NCI-H524 treated with DMSO at 0.1 percent for 48 hours (cell line): ENCODE data around the gene SECISBP2.
"Not testable (repeated sequence)": the region's sequence is repeated elsewhere in the genome, so short reads cannot be mapped to it uniquely, and the experiment has no call there.

ENCODE experiments used
- DNase-seq: peaks from one replicate; lab custom pipeline; 2025; lab: John Stamatoyannopoulos, UW

The SECISBP2 gene

GRCh38 chr9:89364666-89365531, 46.6 kb downstream of the SECISBP2 start:
- no peak for DNase-seq

GRCh38 chr9:89365532-89365912, 47.2 kb downstream of the SECISBP2 start:
- no peak for DNase-seq

- DNase-seq, result no peak
Measured at GRCh38 chr9:89366711-89367110, 48.4 kb downstream of the SECISBP2 start.

GRCh38 chr9:89367281-89367680, 49.0 kb downstream of the SECISBP2 start:
- DNase-seq, result no peak

GRCh38 chr9:89367726-89368437, 49.6 kb downstream of the SECISBP2 start:
- DNase-seq, result no peak

GRCh38 chr9:89368550-89368949, 50.2 kb downstream of the SECISBP2 start:
- no peak for DNase-seq

- no peak for DNase-seq
Measured at GRCh38 chr9:89368978-89369377, 50.7 kb downstream of the SECISBP2 start.

GRCh38 chr9:89370593-89370992, 52.3 kb downstream of the SECISBP2 start:
- no peak for DNase-seq

- not testable (repeated sequence) for DNase-seq
Measured at GRCh38 chr9:89371791-89372190, 53.5 kb downstream of the SECISBP2 start.

- DNase-seq, result no peak
Measured at GRCh38 chr9:89372230-89372816, 54.0 kb downstream of the SECISBP2 start.

- DNase-seq, result no peak
Measured at GRCh38 chr9:89372979-89373378, 54.7 kb downstream of the SECISBP2 start.

- DNase-seq, result no peak
Measured at GRCh38 chr9:89374176-89374575, 55.9 kb downstream of the SECISBP2 start.

GRCh38 chr9:89375191-89375760, 57.0 kb downstream of the SECISBP2 start:
- no peak for DNase-seq

- no peak for DNase-seq
Measured at GRCh38 chr9:89376286-89376685, 58.0 kb downstream of the SECISBP2 start.

GRCh38 chr9:89376741-89377351, 58.5 kb downstream of the SECISBP2 start:
- DNase-seq, result no peak

- DNase-seq, result no peak
Measured at GRCh38 chr9:89377411-89377810, 59.1 kb downstream of the SECISBP2 start.

GRCh38 chr9:89378541-89378940, 60.2 kb downstream of the SECISBP2 start:
- DNase-seq, result no peak

GRCh38 chr9:89379031-89379430, 60.7 kb downstream of the SECISBP2 start:
- no peak for DNase-seq

- no peak for DNase-seq
Measured at GRCh38 chr9:89379508-89380115, 61.3 kb downstream of the SECISBP2 start.

GRCh38 chr9:89380437-89381307, 62.4 kb downstream of the SECISBP2 start:
- no peak for DNase-seq

GRCh38 chr9:89381308-89381609, 63.0 kb downstream of the SECISBP2 start:
- DNase-seq, result no peak
